Endodermal cell (in vitro differentiated cells): ENCODE results near the gene PXDC1. TPM values are rescaled to one million over a fixed set of nuclear protein-coding genes. Genes with fewer than 3 reads are reported as not detected.
"Not testable (repeated sequence)": the region's sequence is repeated elsewhere in the genome, so short reads cannot be mapped to it uniquely, and the experiment has no call there.

Experiments used
- DNase-seq: peaks from one replicate; pipeline ENCODE4 v3.0.0-alpha.2; 2017
- H3K27ac ChIP-seq: 2 replicates; pipeline ENCODE4 v1.5.1; 2013; ENCODE audit warnings: mild to moderate bottlenecking, low read depth, low read length, moderate library complexity
- H3K27me3 ChIP-seq: 2 replicates; pipeline ENCODE4 v1.6.1; 2013; ENCODE audit warnings: mild to moderate bottlenecking, low read length, moderate library complexity; ENCODE audit not compliant: insufficient read depth, control insufficient read depth, poor library complexity, severe bottlenecking
- H3K36me3 ChIP-seq: 2 replicates; pipeline ENCODE4 v1.7.0; 2013; ENCODE audit warnings: mild to moderate bottlenecking, low read length, moderate library complexity; ENCODE audit not compliant: control insufficient read depth, insufficient read depth
- H3K4me1 ChIP-seq: one replicate; pipeline ENCODE4 v1.7.0; 2013; ENCODE audit warnings: low read length; ENCODE audit not compliant: control insufficient read depth, insufficient read depth
- H3K4me3 ChIP-seq: 2 replicates; pipeline ENCODE4 v1.5.1; 2013; ENCODE audit warnings: mild to moderate bottlenecking, low read length, moderate library complexity
- H3K9ac ChIP-seq: 2 replicates; pipeline ENCODE4 v1.6.1; 2013; ENCODE audit warnings: mild to moderate bottlenecking, low read length, moderate library complexity; ENCODE audit not compliant: poor library complexity, severe bottlenecking; ENCODE audit errors: extremely low read depth
- H3K9me3 ChIP-seq: 2 replicates; pipeline ENCODE4 v1.6.1; 2013; ENCODE audit warnings: mild to moderate bottlenecking, low read length, moderate library complexity; ENCODE audit not compliant: control insufficient read depth
- H3K27ac Mint-ChIP-seq: 2 replicates; pipeline ENCODE4 v1.8.0; 2020; ENCODE audit warnings: mixed read lengths
- H3K27me3 Mint-ChIP-seq: 2 replicates; pipeline ENCODE4 v1.8.0; 2021; ENCODE audit warnings: mild to moderate bottlenecking, mixed read lengths; ENCODE audit not compliant: insufficient read depth
- H3K36me3 Mint-ChIP-seq: 2 replicates; pipeline ENCODE4 v1.8.0; 2020; ENCODE audit warnings: low read depth, mixed read lengths
- H3K4me1 Mint-ChIP-seq: 2 replicates; pipeline ENCODE4 v1.8.0; 2020; ENCODE audit warnings: mixed read lengths
- H3K4me3 Mint-ChIP-seq: 2 replicates; pipeline ENCODE4 v1.8.0; 2020; ENCODE audit warnings: mild to moderate bottlenecking, moderate library complexity, mixed read lengths
- H3K9me3 Mint-ChIP-seq: 2 replicates; pipeline ENCODE4 v1.8.0; 2020; ENCODE audit warnings: mild to moderate bottlenecking, mixed read lengths
- WGBS, 2 experiments: methylation state at CpG; one replicate each; pipeline versions ENCODE4 v1.1.5 to v1.1.7; 2013; ENCODE audit warnings: missing lambda C conversion rate in 2 of 2, mixed read lengths in 1 of 2; ENCODE audit not compliant: insufficient coverage in 1 of 2, insufficient read length in 1 of 2; 5-methylcytosine and 5-hydroxymethylcytosine counted together
- total RNA-seq, 2 donors: library from RNA; stranded (reverse); fragmentation: NEBNext Ultra II Directional in 1 of 2; extraction: Animal tissue kit (Norgen Biotek cat#: 25700) in 1 of 2; gene quantifications; 2 replicates in 1 of 2; 3 replicates in 1 of 2; pipeline ENCODE4 v1.2.1, GENCODE V29; 2021
- TF ChIP-seq, protein P1 (sequence below): fragments of 200-600 bp; sonication (generic); conservative IDR thresholded peaks from 2 replicates; pipeline ENCODE4 v1.5.0; 2021; ENCODE audit warnings: antibody characterized with exemption, mild to moderate bottlenecking

The PXDC1 gene
- total RNA-seq, 2 donors from 2014 or later, result 3.3 to 4.6 TPM

DNA sequence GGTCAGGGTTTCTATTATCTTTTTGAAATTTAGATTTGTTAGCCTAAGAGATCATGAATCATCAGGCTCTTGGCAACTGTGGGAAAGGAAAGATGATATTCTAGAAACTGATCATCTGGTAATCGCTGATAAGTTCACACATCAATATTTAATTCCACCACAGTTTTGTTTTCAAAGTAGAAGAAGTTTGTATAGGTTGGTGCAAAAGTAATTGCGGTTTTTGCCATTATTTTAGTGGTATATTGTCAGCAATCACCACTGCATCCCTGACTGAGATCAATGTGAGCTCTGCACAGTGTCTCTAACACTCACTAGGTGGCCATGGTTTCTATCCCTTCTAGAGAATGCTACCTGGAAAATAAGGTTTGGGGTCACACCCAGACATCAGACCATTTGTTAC lies 17.0 kb upstream of the PXDC1 start:
- H3K4me3 ChIP-seq, result no peak overlapping the region
- no peak overlapping the region for H3K27ac ChIP-seq
- no peaks in the 10 kb centered on the region for H3K27me3 ChIP-seq
- Mint-ChIP-seq H3K4me3 (no peak overlapping the region), H3K4me1 (peaks cover 9% of the 10 kb centered on the region), H3K36me3 (no peaks in the 10 kb centered on the region), H3K27me3 (peaks cover 26% of the 10 kb centered on the region), H3K9me3 (peaks cover 7% of the 10 kb centered on the region), H3K27ac (no peak overlapping the region)
- no peaks in the 10 kb centered on the region for H3K36me3 ChIP-seq
- H3K9ac ChIP-seq, result no peak overlapping the region
- TF ChIP-seq, protein P1, sequence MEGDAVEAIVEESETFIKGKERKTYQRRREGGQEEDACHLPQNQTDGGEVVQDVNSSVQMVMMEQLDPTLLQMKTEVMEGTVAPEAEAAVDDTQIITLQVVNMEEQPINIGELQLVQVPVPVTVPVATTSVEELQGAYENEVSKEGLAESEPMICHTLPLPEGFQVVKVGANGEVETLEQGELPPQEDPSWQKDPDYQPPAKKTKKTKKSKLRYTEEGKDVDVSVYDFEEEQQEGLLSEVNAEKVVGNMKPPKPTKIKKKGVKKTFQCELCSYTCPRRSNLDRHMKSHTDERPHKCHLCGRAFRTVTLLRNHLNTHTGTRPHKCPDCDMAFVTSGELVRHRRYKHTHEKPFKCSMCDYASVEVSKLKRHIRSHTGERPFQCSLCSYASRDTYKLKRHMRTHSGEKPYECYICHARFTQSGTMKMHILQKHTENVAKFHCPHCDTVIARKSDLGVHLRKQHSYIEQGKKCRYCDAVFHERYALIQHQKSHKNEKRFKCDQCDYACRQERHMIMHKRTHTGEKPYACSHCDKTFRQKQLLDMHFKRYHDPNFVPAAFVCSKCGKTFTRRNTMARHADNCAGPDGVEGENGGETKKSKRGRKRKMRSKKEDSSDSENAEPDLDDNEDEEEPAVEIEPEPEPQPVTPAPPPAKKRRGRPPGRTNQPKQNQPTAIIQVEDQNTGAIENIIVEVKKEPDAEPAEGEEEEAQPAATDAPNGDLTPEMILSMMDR, result no peak
- no peak for DNase-seq
- WGBS, 2 experiments, result 87 to 100% methylated on average over 1 of the region's 2 CpGs
- no peaks in the 10 kb centered on the region for H3K4me1 ChIP-seq
- no peaks in the 10 kb centered on the region for H3K9me3 ChIP-seq

GRCh38 chr6:3767483-3767882 lies 16.0 kb upstream of the PXDC1 start:
- not testable (repeated sequence) for H3K27ac ChIP-seq, H3K27ac Mint-ChIP-seq, DNase-seq, H3K4me1 Mint-ChIP-seq, H3K36me3 Mint-ChIP-seq, H3K4me3 ChIP-seq, H3K27me3 ChIP-seq, H3K36me3 ChIP-seq, H3K4me1 ChIP-seq, H3K9me3 Mint-ChIP-seq, H3K4me3 Mint-ChIP-seq, H3K9me3 ChIP-seq, H3K9ac ChIP-seq
- peaks cover 24% of the 10 kb centered on the region for H3K27me3 Mint-ChIP-seq
- 91 to 95% methylated on average over 6 of the region's 6 CpGs for WGBS, 2 experiments

GRCh38 chr6:3766214-3766613 lies 14.7 kb upstream of the PXDC1 start:
- no peak overlapping the region for H3K4me3 Mint-ChIP-seq
- H3K27ac Mint-ChIP-seq, result no peak overlapping the region
- Histone ChIP-seq H3K27ac (no peak overlapping the region), H3K4me1 (no peaks in the 10 kb centered on the region), H3K9ac (no peak overlapping the region), H3K36me3 (no peaks in the 10 kb centered on the region), H3K27me3 (no peaks in the 10 kb centered on the region), H3K4me3 (no peak overlapping the region), H3K9me3 (no peaks in the 10 kb centered on the region)
- H3K4me1 Mint-ChIP-seq, result peaks cover 9% of the 10 kb centered on the region
- no peak for DNase-seq
- H3K36me3 Mint-ChIP-seq, result no peaks in the 10 kb centered on the region
- 95 to 96% methylated on average over 3 to 9 of the region's 9 CpGs for WGBS, 2 experiments
- no peaks in the 10 kb centered on the region for H3K9me3 Mint-ChIP-seq
- peaks cover 17% of the 10 kb centered on the region for H3K27me3 Mint-ChIP-seq
- TF ChIP-seq, protein P1, result no peak

DNA sequence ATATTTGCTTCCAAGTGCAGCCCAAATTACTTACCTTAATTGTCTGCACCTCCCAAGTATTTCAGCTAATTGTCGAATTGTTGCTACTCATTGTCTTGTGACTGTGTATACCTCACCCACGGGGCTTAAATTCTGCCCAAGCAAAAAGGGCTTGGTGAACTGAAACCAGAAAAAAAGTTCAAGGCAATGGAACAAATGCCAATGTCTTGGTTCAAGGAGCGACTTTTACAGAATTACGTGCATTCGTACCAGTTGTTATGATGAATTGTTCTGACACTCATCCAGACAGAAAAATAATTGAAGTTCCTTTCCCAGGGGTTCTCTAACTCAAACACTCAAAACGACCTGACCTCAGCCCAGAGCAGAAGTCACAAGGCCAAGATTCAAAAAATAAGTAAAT lies 13.9 kb upstream of the PXDC1 start:
- Histone ChIP-seq H3K9me3 (no peaks in the 10 kb centered on the region), H3K27me3 (no peaks in the 10 kb centered on the region), H3K4me1 (no peaks in the 10 kb centered on the region), H3K4me3 (no peak overlapping the region), H3K9ac (no peak overlapping the region), H3K27ac (no peak overlapping the region), H3K36me3 (no peaks in the 10 kb centered on the region)
- no peak for DNase-seq
- peaks cover 9% of the 10 kb centered on the region for H3K4me1 Mint-ChIP-seq
- TF ChIP-seq, protein P1, result no peak
- H3K27me3 Mint-ChIP-seq, result peaks cover 9% of the 10 kb centered on the region
- 84 to 91% methylated on average over 5 to 6 of the region's 6 CpGs for WGBS, 2 experiments
- H3K27ac Mint-ChIP-seq, result no peak overlapping the region
- H3K36me3 Mint-ChIP-seq, result no peaks in the 10 kb centered on the region
- H3K9me3 Mint-ChIP-seq, result no peaks in the 10 kb centered on the region
- H3K4me3 Mint-ChIP-seq, result no peak overlapping the region
